ENCODE measurements around the gene APLN.

DNA sequence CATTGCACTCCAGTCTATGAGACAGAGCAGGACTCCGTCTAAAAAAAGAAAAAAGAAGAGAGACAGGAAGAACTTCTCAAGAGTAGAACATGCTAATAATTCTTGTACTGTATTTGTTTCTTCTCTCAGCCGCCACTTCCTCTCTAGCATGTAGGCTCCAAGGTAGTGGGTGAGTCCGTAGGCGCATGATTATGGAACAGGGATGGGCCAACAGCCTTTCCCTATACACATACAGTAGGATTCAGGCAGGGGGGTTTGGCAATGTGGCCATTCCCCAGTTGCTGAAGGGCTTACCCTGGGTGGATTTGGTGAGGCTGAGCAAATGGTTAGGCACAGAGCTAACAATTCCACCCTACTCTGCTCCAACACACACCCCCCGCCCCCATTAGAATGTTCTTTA is 35.0 kb upstream of the APLN start:
- TF ChIP-seq SPI1 (IDR thresholded peaks at IDR 0.05; ENCODE audit: borderline replicate concordance, low read depth) (no peak), CTCF (IDR thresholded peaks at IDR 0.05; ENCODE audit: insufficient read depth, low read length) (no peak), POLR2AphosphoS5 (IDR thresholded peaks at IDR 0.05; ENCODE audit: low read depth) (no peak), GABPA (IDR thresholded peaks at IDR 0.05; ENCODE audit: low read depth) (no peak)
- TF ChIP-seq, protein P1, sequence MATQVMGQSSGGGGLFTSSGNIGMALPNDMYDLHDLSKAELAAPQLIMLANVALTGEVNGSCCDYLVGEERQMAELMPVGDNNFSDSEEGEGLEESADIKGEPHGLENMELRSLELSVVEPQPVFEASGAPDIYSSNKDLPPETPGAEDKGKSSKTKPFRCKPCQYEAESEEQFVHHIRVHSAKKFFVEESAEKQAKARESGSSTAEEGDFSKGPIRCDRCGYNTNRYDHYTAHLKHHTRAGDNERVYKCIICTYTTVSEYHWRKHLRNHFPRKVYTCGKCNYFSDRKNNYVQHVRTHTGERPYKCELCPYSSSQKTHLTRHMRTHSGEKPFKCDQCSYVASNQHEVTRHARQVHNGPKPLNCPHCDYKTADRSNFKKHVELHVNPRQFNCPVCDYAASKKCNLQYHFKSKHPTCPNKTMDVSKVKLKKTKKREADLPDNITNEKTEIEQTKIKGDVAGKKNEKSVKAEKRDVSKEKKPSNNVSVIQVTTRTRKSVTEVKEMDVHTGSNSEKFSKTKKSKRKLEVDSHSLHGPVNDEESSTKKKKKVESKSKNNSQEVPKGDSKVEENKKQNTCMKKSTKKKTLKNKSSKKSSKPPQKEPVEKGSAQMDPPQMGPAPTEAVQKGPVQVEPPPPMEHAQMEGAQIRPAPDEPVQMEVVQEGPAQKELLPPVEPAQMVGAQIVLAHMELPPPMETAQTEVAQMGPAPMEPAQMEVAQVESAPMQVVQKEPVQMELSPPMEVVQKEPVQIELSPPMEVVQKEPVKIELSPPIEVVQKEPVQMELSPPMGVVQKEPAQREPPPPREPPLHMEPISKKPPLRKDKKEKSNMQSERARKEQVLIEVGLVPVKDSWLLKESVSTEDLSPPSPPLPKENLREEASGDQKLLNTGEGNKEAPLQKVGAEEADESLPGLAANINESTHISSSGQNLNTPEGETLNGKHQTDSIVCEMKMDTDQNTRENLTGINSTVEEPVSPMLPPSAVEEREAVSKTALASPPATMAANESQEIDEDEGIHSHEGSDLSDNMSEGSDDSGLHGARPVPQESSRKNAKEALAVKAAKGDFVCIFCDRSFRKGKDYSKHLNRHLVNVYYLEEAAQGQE (IDR thresholded peaks at IDR 0.05; ENCODE audit: insufficient replicate concordance, low read depth): no peak
